Measurements from ENCODE around the gene LRRC31.

- TF ChIP-seq, protein P1, sequence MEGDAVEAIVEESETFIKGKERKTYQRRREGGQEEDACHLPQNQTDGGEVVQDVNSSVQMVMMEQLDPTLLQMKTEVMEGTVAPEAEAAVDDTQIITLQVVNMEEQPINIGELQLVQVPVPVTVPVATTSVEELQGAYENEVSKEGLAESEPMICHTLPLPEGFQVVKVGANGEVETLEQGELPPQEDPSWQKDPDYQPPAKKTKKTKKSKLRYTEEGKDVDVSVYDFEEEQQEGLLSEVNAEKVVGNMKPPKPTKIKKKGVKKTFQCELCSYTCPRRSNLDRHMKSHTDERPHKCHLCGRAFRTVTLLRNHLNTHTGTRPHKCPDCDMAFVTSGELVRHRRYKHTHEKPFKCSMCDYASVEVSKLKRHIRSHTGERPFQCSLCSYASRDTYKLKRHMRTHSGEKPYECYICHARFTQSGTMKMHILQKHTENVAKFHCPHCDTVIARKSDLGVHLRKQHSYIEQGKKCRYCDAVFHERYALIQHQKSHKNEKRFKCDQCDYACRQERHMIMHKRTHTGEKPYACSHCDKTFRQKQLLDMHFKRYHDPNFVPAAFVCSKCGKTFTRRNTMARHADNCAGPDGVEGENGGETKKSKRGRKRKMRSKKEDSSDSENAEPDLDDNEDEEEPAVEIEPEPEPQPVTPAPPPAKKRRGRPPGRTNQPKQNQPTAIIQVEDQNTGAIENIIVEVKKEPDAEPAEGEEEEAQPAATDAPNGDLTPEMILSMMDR (IDR thresholded peaks at IDR 0.05; ENCODE audit: insufficient read depth, low read length, poor library complexity, severe bottlenecking), result no peak
- no peak for TF ChIP-seq EZH2phosphoT487 (conservative IDR thresholded peaks at IDR 0.05; ENCODE audit: low read length)
These were observed 65.1 kb downstream of the LRRC31 start for GRCh38 chr3:169804681-169805080.

Data from SU-DHL-6 (cell line).